ENCODE results near the gene USP36. TPM values are rescaled to one million over a fixed set of nuclear protein-coding genes. Genes with fewer than 3 reads are reported as not detected.
"Not testable (repeated sequence)": the region's sequence is repeated elsewhere in the genome, so short reads cannot be mapped to it uniquely, and the experiment has no call there.

Gene USP36
- polyA plus RNA-seq, 1 donor (not counting 4 experiments of a cell fraction or from before 2014, with no cell fraction given): 25.2 TPM

DNA sequence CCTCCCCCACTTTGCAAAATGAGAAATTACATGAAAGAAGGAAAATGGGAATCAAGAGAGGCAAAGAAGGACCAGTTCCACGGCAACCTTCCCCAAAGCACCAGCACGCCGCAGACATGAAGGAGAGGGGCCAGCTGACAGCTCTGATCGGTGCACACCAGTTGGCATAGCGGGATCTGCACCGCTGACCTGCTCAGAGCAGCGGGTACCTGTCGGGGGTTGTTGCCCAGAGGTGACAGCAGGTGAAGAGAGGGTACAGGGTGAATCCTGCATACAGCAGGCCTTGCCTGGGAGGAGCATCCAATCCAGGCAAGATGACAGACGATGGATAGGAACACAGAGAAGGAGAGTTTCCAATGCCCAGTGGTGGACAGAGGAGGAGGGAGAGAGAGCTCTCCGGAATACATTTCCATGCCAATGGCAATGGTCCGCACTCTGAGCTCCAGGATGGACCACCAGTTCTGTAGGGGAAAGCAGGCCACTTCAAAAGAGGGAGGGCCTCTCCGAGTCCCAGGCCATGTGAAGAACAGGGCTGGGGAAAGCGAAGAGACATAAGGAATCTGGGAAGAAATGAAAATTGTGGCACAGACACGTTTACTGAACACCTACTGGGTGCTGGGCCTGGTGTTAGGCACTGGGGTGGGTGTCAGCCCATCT, 38.4 kb upstream of the USP36 start:
- H3K9me1 ChIP-seq (ENCODE audit: control insufficient read depth, extremely low read depth, insufficient read depth, low read length): no peaks in the 10 kb centered on the region
- no peak overlapping the region for H3K9ac ChIP-seq (ENCODE audit: control insufficient read depth, extremely low read depth, insufficient read depth, low read length)
- no peaks in the 10 kb centered on the region for H3K9me3 ChIP-seq (ENCODE audit: control insufficient read depth, low read depth, low read length)
- H3K4me1 ChIP-seq (ENCODE audit: control insufficient read depth, extremely low read depth, insufficient read depth, low read length): peaks cover 7% of the 10 kb centered on the region
- no peak overlapping the region for H3K4me2 ChIP-seq (ENCODE audit: control insufficient read depth, extremely low read depth, insufficient read depth, low read depth, low read length)
- no peaks in the 10 kb centered on the region for H3K36me3 ChIP-seq (ENCODE audit: control insufficient read depth in 2 of 2, extremely low read depth in 1 of 2, insufficient read depth in 2 of 2, low read length in 2 of 2)
- no peak for TF ChIP-seq EZH2 (IDR thresholded peaks at IDR 0.05; ENCODE audit: low read length)
- TF ChIP-seq, protein P1, sequence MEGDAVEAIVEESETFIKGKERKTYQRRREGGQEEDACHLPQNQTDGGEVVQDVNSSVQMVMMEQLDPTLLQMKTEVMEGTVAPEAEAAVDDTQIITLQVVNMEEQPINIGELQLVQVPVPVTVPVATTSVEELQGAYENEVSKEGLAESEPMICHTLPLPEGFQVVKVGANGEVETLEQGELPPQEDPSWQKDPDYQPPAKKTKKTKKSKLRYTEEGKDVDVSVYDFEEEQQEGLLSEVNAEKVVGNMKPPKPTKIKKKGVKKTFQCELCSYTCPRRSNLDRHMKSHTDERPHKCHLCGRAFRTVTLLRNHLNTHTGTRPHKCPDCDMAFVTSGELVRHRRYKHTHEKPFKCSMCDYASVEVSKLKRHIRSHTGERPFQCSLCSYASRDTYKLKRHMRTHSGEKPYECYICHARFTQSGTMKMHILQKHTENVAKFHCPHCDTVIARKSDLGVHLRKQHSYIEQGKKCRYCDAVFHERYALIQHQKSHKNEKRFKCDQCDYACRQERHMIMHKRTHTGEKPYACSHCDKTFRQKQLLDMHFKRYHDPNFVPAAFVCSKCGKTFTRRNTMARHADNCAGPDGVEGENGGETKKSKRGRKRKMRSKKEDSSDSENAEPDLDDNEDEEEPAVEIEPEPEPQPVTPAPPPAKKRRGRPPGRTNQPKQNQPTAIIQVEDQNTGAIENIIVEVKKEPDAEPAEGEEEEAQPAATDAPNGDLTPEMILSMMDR (optimal IDR thresholded peaks at IDR 0.05 in 1 of 3, IDR thresholded peaks at IDR 0.05 in 1 of 3, conservative IDR thresholded peaks at IDR 0.05 in 1 of 3; ENCODE audit: extremely low read depth in 1 of 3, insufficient read depth in 2 of 3, low read length in 3 of 3): no peak
- dilution Hi-C loops (cut with MboI; ENCODE audit: extremely low pct_ligation_motif_present, low sequenced_read_pairs): no loop called here
- H4K20me1 ChIP-seq (ENCODE audit: control insufficient read depth, extremely low read depth, insufficient read depth, low read length): no peaks in the 10 kb centered on the region
- DNase-seq (ENCODE audit: low read depth, low spot score) (no peak), FAIRE-seq (no peak)
- no peak overlapping the region for H3K4me3 ChIP-seq (ENCODE audit: control insufficient read depth in 2 of 3, extremely low read depth in 1 of 3, insufficient read depth in 2 of 3, low read depth in 1 of 3, low read length in 3 of 3)
- H3K27me3 ChIP-seq (ENCODE audit: control insufficient read depth, extremely low read depth, insufficient read depth, low read length): no peaks in the 10 kb centered on the region
- no peak overlapping the region for H2AFZ ChIP-seq (ENCODE audit: control insufficient read depth, low read length)
- H3K79me2 ChIP-seq (ENCODE audit: control insufficient read depth, insufficient read depth, low read length): no peaks in the 10 kb centered on the region
- no peak overlapping the region for H3K27ac ChIP-seq (ENCODE audit: control insufficient read depth, insufficient read depth, low read length)

DNA sequence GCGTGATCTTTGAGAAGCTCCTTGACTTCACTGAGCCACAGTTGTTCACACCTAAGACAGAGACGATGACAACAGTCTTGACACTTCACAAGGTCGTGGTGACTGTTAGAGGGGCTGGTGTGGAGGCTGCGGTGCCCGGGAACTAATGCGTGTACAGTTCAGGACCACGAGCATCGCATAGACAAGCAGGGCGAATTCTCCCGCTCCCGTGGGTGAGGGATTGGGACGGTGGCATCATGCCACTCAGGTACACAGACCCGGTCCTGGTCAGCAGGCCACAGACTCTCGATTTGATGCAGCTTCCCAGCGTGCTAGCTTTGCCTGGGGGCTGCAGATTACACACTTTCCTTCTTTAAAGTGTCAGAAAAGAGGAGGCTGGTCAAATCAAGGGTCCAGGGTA, 37.6 kb upstream of the USP36 start:
- Histone ChIP-seq H3K36me3 (ENCODE audit: control insufficient read depth in 2 of 2, extremely low read depth in 1 of 2, insufficient read depth in 2 of 2, low read length in 2 of 2) (no peaks in the 10 kb centered on the region), H3K9me1 (ENCODE audit: control insufficient read depth, extremely low read depth, insufficient read depth, low read length) (no peaks in the 10 kb centered on the region), H3K4me1 (ENCODE audit: control insufficient read depth, extremely low read depth, insufficient read depth, low read length) (peaks cover 4% of the 10 kb centered on the region), H3K9ac (ENCODE audit: control insufficient read depth, extremely low read depth, insufficient read depth, low read length) (no peak overlapping the region), H3K27ac (ENCODE audit: control insufficient read depth, insufficient read depth, low read length) (no peak overlapping the region), H3K9me3 (ENCODE audit: control insufficient read depth, low read depth, low read length) (no peaks in the 10 kb centered on the region), H3K4me3 (ENCODE audit: control insufficient read depth in 2 of 3, extremely low read depth in 1 of 3, insufficient read depth in 2 of 3, low read depth in 1 of 3, low read length in 3 of 3) (no peak overlapping the region), H3K79me2 (ENCODE audit: control insufficient read depth, insufficient read depth, low read length) (no peaks in the 10 kb centered on the region), H3K4me2 (ENCODE audit: control insufficient read depth, extremely low read depth, insufficient read depth, low read depth, low read length) (no peak overlapping the region), H3K27me3 (ENCODE audit: control insufficient read depth, extremely low read depth, insufficient read depth, low read length) (no peaks in the 10 kb centered on the region), H2AFZ (ENCODE audit: control insufficient read depth, low read length) (no peak overlapping the region), H4K20me1 (ENCODE audit: control insufficient read depth, extremely low read depth, insufficient read depth, low read length) (no peaks in the 10 kb centered on the region)
- FAIRE-seq: no peak
- TF ChIP-seq, protein P1 (optimal IDR thresholded peaks at IDR 0.05 in 1 of 3, IDR thresholded peaks at IDR 0.05 in 1 of 3, conservative IDR thresholded peaks at IDR 0.05 in 1 of 3; ENCODE audit: extremely low read depth in 1 of 3, insufficient read depth in 2 of 3, low read length in 3 of 3): no peak
- TF ChIP-seq EZH2 (IDR thresholded peaks at IDR 0.05; ENCODE audit: low read length): no peak
- dilution Hi-C loops (cut with MboI; ENCODE audit: extremely low pct_ligation_motif_present, low sequenced_read_pairs): no loop called here
- no peak for DNase-seq (ENCODE audit: low read depth, low spot score)

DNA sequence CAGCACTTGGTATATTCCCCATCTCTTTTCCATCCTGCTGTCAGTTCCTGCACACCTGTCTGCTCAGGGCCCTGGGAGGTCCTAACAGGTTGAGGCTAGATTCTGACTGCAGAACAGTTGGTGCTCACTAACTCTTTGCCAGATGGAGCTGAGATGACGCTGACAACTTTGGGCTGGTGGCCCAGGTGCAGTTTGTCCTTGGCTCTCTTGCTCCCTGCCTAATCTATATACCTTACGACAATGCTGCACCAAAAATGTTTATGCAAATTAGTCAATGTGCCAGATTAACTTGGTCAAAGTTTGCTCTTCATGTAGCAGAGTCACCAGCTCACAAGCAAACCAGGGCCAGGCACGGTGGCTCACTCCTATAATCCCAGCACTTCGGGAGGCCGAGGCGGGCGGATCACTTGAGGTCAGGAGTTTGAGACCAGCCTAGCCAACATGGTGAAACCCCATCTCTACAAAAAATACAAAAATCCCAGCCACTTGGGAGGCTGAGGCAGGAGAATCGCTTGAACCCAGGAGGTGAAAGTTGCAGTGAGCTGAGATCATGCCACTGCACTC, 36.4 kb upstream of the USP36 start:
- H4K20me1 ChIP-seq (ENCODE audit: control insufficient read depth, extremely low read depth, insufficient read depth, low read length); H3K4me1 ChIP-seq (ENCODE audit: control insufficient read depth, extremely low read depth, insufficient read depth, low read length); H2AFZ ChIP-seq (ENCODE audit: control insufficient read depth, low read length); DNase-seq (ENCODE audit: low read depth, low spot score); dilution Hi-C loops (cut with MboI; ENCODE audit: extremely low pct_ligation_motif_present, low sequenced_read_pairs); H3K4me3 ChIP-seq (ENCODE audit: control insufficient read depth in 2 of 3, extremely low read depth in 1 of 3, insufficient read depth in 2 of 3, low read depth in 1 of 3, low read length in 3 of 3); FAIRE-seq; H3K79me2 ChIP-seq (ENCODE audit: control insufficient read depth, insufficient read depth, low read length); H3K27ac ChIP-seq (ENCODE audit: control insufficient read depth, insufficient read depth, low read length); H3K4me2 ChIP-seq (ENCODE audit: control insufficient read depth, extremely low read depth, insufficient read depth, low read depth, low read length); H3K9me3 ChIP-seq (ENCODE audit: control insufficient read depth, low read depth, low read length); H3K9me1 ChIP-seq (ENCODE audit: control insufficient read depth, extremely low read depth, insufficient read depth, low read length); H3K36me3 ChIP-seq (ENCODE audit: control insufficient read depth in 2 of 2, extremely low read depth in 1 of 2, insufficient read depth in 2 of 2, low read length in 2 of 2); H3K9ac ChIP-seq (ENCODE audit: control insufficient read depth, extremely low read depth, insufficient read depth, low read length); H3K27me3 ChIP-seq (ENCODE audit: control insufficient read depth, extremely low read depth, insufficient read depth, low read length): not testable (repeated sequence)
